DOHH2 (cell line): Measurements from ENCODE around the gene PCSK5.

Experiments used
- H3F3A ChIP-seq: fragments of 200-600 bp; sonication (generic), shearing (Covaris generic); 2 replicates; pipeline ENCODE4 v1.6.0; 2016; ENCODE audit warnings: antibody characterized with exemption, mild to moderate bottlenecking; ENCODE audit not compliant: control insufficient read depth, insufficient read depth
- H3K27ac ChIP-seq: fragments of 200-600 bp; sonication (generic); 2 replicates; pipeline ENCODE4 v1.5.1; 2014; ENCODE audit warnings: low read depth, mild to moderate bottlenecking, low read length, moderate library complexity
- H3K27me3 ChIP-seq: fragments of 200-600 bp; sonication (generic); 2 replicates; pipeline ENCODE4 v1.6.1; 2014; ENCODE audit warnings: mild to moderate bottlenecking, low read length, mixed read lengths; ENCODE audit not compliant: control insufficient read depth
- H3K36me3 ChIP-seq: fragments of 200-600 bp; sonication (generic); 2 replicates; pipeline ENCODE4 v1.6.1; 2014; ENCODE audit warnings: mild to moderate bottlenecking, low read length, moderate library complexity, mixed read lengths; ENCODE audit not compliant: control insufficient read depth
- H3K4me1 ChIP-seq: fragments of 200-600 bp; sonication (generic); 2 replicates; pipeline ENCODE4 v1.6.1; 2014; ENCODE audit warnings: mild to moderate bottlenecking, low read length, mixed read lengths; ENCODE audit not compliant: control insufficient read depth
- H3K4me2 ChIP-seq: fragments of 200-600 bp; sonication (generic); 2 replicates; pipeline ENCODE4 v1.6.0; 2014; ENCODE audit warnings: mild to moderate bottlenecking, low read length, moderate library complexity
- H3K4me3 ChIP-seq: fragments of 200-600 bp; sonication (generic); 2 replicates; pipeline ENCODE4 v1.5.1; 2014; ENCODE audit warnings: mild to moderate bottlenecking, low read length, mixed read lengths
- H3K79me2 ChIP-seq: fragments of 200-600 bp; sonication (generic); 2 replicates; pipeline ENCODE4 v1.6.1; 2014; ENCODE audit warnings: mild to moderate bottlenecking, low read length, mixed read lengths; ENCODE audit not compliant: control insufficient read depth
- H3K9me2 ChIP-seq: fragments of 200-600 bp; sonication (generic); replicated peaks from 2 replicates; pipeline ENCODE4 v1.6.1; 2014; ENCODE audit warnings: mild to moderate bottlenecking, low read length, mixed read lengths; ENCODE audit not compliant: control insufficient read depth
- H3K9me3 ChIP-seq: fragments of 200-600 bp; sonication (generic); 2 replicates; pipeline ENCODE4 v1.6.1; 2014; ENCODE audit warnings: antibody characterized with exemption, low read length, mixed read lengths; ENCODE audit not compliant: control insufficient read depth, insufficient read depth
- H4K20me1 ChIP-seq: fragments of 200-600 bp; sonication (generic); 2 replicates; pipeline ENCODE4 v1.6.0; 2014; ENCODE audit warnings: low read depth, mild to moderate bottlenecking, antibody characterized with exemption, low read length, moderate library complexity; ENCODE audit not compliant: control insufficient read depth, insufficient read depth
- CTCF ChIP-seq: fragments of 200-600 bp; sonication (generic); IDR thresholded peaks from one replicate; pipeline ENCODE4 v1.5.1; 2014; ENCODE audit warnings: antibody characterized with exemption, mild to moderate bottlenecking, low read depth, low read length; ENCODE audit not compliant: poor library complexity, severe bottlenecking
- EZH2phosphoT487 ChIP-seq: fragments of 200-600 bp; sonication (generic); IDR thresholded peaks from 2 replicates; pipeline ENCODE4 v1.6.1; 2017; ENCODE audit warnings: borderline replicate concordance, mild to moderate bottlenecking, antibody characterized with exemption, low read length, moderate library complexity, mixed read lengths

PCSK5 gene

GRCh38 chr9:76289703-76290102 is 399.2 kb downstream of the PCSK5 start:
- no peak overlapping the region for H3K4me2 ChIP-seq
- no peaks in the 10 kb centered on the region for H3K9me3 ChIP-seq
- H3F3A ChIP-seq = no peaks in the 10 kb centered on the region
- H3K9me2 ChIP-seq = no peaks in the 10 kb centered on the region
- no peaks in the 10 kb centered on the region for H3K36me3 ChIP-seq
- H3K27me3 ChIP-seq = no peaks in the 10 kb centered on the region
- no peaks in the 10 kb centered on the region for H3K79me2 ChIP-seq
- TF ChIP-seq CTCF = no peak
- no peak for TF ChIP-seq EZH2phosphoT487
- H3K4me3 ChIP-seq = no peak overlapping the region
- H3K27ac ChIP-seq = no peak overlapping the region
- no peaks in the 10 kb centered on the region for H3K4me1 ChIP-seq
- H4K20me1 ChIP-seq = no peaks in the 10 kb centered on the region

GRCh38 chr9:76290555-76290954 is 400.1 kb downstream of the PCSK5 start:
- Histone ChIP-seq H3K27me3 (no peaks in the 10 kb centered on the region), H3K27ac (no peak overlapping the region), H3K4me3 (no peak overlapping the region), H3K79me2 (no peaks in the 10 kb centered on the region), H4K20me1 (no peaks in the 10 kb centered on the region), H3K9me3 (no peaks in the 10 kb centered on the region), H3F3A (no peaks in the 10 kb centered on the region), H3K36me3 (no peaks in the 10 kb centered on the region), H3K9me2 (no peaks in the 10 kb centered on the region), H3K4me2 (no peak overlapping the region), H3K4me1 (no peaks in the 10 kb centered on the region)
- TF ChIP-seq CTCF (no peak), EZH2phosphoT487 (no peak)

- Histone ChIP-seq H3K27me3 (no peaks in the 10 kb centered on the region), H4K20me1 (no peaks in the 10 kb centered on the region), H3K36me3 (no peaks in the 10 kb centered on the region), H3F3A (no peaks in the 10 kb centered on the region), H3K27ac (no peak overlapping the region), H3K79me2 (no peaks in the 10 kb centered on the region), H3K9me2 (no peaks in the 10 kb centered on the region), H3K4me2 (no peak overlapping the region), H3K9me3 (no peaks in the 10 kb centered on the region), H3K4me1 (no peaks in the 10 kb centered on the region), H3K4me3 (no peak overlapping the region)
- TF ChIP-seq CTCF (no peak), EZH2phosphoT487 (no peak)
These were observed 401.8 kb downstream of the PCSK5 start for GRCh38 chr9:76292246-76292645.

GRCh38 chr9:76292658-76293057 is 402.2 kb downstream of the PCSK5 start:
- Histone ChIP-seq H3K9me3 (no peaks in the 10 kb centered on the region), H3K79me2 (no peaks in the 10 kb centered on the region), H3K27ac (no peak overlapping the region), H3K27me3 (no peaks in the 10 kb centered on the region), H3K4me2 (no peak overlapping the region), H3F3A (no peaks in the 10 kb centered on the region), H3K9me2 (no peaks in the 10 kb centered on the region), H3K4me3 (no peak overlapping the region), H3K4me1 (no peaks in the 10 kb centered on the region), H3K36me3 (no peaks in the 10 kb centered on the region), H4K20me1 (no peaks in the 10 kb centered on the region)
- TF ChIP-seq EZH2phosphoT487 = no peak
- TF ChIP-seq CTCF = no peak
